AG09309 (cell line): ENCODE results near the gene ETNK1.
A peak's percentile ranks its signal among the peaks of the same experiment; 100 is the strongest.

Experiments
- DNase-seq: peaks from one replicate; pipeline ENCODE4 v3.0.0-alpha.2; 2010; ENCODE audit warnings: low read depth
- H3K4me3 ChIP-seq: 2 replicates; pipeline ENCODE4 v1.5.1; 2011; ENCODE audit warnings: mild to moderate bottlenecking, low read depth, low read length, moderate library complexity; ENCODE audit not compliant: control insufficient read depth
- TF ChIP-seq, protein P1 (sequence below): IDR thresholded peaks from 2 replicates; pipeline ENCODE4 v1.5.1; 2011; ENCODE audit warnings: mild to moderate bottlenecking, low read depth, low read length, inconsistent platforms; ENCODE audit not compliant: insufficient read depth, control insufficient read depth; ENCODE audit errors: missing control alignments

ETNK1 gene

DNA sequence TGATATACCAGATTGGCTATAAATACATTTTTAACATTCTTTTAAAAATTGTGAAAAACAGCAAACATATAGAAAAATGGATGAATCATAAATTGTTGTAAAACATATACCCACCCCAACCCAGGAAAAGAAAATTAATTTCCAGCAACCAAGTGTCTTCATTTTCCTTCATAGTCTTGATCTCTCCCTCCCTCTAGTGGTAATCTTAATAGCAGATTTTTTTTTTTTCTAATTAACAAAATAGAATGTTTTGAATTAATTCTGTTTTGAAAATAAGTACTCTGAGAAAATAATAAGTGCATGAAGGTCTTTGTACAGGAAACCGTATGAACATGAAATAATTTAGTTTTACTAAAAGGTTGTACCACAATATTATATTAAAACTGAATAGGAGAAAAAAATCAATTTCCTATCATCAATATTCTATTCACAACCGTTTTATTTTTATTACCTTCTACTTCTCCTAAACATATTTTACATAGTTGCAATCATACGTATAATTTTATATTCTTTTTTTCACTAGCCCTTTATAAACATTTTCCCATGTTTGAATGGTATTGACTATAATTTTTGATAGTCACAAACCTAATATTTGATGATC is 7.0 kb downstream of the ETNK1 start:
- DNase-seq, result no peak
- H3K4me3 ChIP-seq, result no peak overlapping the region
- TF ChIP-seq, protein P1, sequence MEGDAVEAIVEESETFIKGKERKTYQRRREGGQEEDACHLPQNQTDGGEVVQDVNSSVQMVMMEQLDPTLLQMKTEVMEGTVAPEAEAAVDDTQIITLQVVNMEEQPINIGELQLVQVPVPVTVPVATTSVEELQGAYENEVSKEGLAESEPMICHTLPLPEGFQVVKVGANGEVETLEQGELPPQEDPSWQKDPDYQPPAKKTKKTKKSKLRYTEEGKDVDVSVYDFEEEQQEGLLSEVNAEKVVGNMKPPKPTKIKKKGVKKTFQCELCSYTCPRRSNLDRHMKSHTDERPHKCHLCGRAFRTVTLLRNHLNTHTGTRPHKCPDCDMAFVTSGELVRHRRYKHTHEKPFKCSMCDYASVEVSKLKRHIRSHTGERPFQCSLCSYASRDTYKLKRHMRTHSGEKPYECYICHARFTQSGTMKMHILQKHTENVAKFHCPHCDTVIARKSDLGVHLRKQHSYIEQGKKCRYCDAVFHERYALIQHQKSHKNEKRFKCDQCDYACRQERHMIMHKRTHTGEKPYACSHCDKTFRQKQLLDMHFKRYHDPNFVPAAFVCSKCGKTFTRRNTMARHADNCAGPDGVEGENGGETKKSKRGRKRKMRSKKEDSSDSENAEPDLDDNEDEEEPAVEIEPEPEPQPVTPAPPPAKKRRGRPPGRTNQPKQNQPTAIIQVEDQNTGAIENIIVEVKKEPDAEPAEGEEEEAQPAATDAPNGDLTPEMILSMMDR, result peak; percentile 51

DNA sequence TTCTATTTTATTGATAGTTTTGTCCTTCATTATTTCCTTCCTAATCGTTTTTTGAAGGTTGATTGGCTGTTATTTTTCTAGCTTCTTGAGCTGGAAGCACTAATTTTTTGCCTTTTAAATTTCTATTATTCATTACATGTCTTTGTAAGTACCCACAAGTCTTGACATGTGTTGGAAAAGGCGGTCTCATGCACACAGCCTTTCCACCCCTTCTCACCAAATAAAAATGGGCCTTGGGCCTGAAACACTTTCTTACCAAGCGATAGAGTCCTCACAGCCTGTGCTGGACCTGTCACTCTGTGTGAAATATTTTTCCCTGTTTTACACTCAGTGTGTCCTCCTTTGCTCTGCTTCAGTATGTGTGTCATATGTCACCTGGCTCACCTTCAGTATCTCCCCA is 9.9 kb downstream of the ETNK1 start:
- H3K4me3 ChIP-seq, result no peak overlapping the region
- TF ChIP-seq, protein P1, result no peak
- no peak for DNase-seq

DNA sequence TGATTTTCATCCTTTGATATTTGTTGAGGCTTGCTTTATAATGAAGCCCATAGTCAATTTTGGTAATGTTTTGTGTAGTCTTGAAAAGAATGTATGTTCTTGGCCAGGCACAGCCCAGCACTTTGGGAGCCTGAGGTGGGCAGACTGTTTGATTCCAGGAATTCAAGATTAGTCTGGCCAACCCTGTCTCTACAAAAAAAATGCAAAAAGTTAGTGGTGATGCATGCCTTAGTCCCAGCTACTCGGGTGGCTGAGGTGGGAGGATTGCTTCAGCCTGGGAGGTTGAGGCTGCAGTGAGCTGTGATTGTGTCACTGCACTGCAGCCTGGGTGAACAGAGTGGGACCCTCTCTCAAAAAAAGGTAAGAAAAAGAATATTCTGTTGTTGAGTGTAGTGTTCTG is 10.8 kb downstream of the ETNK1 start:
- TF ChIP-seq, protein P1, result no peak
- no peak overlapping the region for H3K4me3 ChIP-seq
- no peak for DNase-seq

DNA sequence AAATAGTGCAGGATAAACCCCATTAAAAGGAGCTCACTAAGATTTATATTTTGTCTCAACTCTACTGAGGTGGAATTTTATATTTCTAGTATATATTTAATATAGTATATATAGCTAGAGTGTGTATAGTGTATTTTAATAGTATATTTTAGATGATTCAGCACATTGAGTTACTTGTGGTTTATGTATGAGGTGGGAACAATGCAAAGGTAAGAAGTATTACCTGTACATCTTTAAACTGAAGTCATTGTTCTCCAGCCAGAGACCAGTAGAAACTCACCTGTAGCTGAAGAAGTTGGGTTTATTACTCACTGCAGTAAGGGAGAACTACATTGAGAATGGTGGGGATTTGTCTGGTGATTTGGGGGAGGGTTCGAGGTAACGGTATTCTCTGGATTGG is 15.9 kb downstream of the ETNK1 start:
- no peak for DNase-seq
- TF ChIP-seq, protein P1, result no peak
- H3K4me3 ChIP-seq, result no peak overlapping the region

DNA sequence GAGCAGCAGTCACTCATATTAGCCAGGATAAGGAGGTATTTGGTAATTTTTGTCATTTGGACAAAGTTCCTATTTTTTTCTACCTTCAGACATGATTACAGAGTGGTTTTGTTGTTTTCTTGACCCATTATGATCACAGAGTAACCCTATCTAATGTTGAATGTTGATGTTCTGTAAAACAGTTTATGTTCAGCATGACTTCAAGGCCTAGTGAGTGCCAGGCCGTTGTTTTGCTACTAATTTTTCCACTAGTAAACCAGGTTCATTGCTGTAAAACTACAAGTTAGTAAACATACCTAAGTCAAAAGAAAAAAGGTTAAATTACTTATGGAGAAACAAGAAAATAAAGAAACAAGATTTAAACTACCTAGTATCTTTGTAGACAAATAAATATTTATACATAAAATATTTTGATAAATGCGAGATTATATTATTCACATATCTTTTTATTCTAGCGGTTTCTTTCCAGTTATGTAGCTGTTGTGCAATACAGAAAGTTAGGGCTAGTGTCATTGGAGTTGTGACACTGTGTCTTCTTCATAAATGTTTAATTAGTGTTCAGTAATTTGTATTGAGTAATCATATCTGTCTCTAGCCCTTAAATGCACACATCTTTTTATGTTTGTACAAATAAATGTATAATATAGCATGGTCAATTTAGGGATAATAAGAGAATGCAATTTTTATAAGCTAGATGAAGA is 16.5 kb downstream of the ETNK1 start:
- TF ChIP-seq, protein P1, result no peak
- H3K4me3 ChIP-seq, result no peak overlapping the region
- DNase-seq, result no peak

DNA sequence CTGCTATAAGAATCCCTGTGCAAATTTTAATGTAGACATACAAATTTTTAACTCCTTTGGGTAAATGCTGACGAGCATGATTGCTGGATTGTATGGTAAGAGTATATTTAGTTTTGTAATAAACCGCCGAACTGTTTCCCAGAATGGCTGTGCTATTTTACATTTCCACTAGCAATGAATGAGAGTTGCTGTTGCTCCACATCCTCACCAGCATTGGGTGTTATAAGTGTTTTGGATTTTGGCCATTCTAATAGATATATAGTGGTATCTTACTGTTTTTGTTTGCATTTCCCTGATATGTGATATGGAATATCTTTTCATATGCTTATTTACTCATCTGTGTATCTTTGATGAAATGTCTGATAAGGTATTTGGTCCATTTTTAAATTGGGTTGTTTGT is 23.7 kb downstream of the ETNK1 start:
- DNase-seq, result no peak
- TF ChIP-seq, protein P1, result no peak
- no peak overlapping the region for H3K4me3 ChIP-seq
